Measurements from ENCODE around the gene FYTTD1.

DNA sequence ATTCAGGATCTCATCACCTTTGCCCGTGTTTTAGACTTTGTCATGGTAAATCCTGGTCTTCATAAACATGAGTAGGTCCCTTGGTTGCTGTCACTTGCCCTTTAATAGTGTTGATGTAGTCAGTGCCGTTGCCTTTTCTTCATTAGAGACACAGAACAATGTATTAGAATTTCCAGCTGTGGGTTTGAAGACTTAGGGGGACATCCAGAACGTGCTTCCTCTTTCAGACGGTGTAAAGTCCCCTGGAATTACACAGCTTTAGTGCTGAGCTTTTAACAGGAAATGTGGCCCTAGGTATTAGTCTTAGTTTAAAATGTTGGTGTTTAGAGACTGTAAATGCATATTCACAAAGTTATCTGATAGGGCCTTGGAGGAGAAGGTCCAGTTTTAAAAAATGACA, 32.5 kb downstream of the FYTTD1 start:
- TF ChIP-seq, protein P1, sequence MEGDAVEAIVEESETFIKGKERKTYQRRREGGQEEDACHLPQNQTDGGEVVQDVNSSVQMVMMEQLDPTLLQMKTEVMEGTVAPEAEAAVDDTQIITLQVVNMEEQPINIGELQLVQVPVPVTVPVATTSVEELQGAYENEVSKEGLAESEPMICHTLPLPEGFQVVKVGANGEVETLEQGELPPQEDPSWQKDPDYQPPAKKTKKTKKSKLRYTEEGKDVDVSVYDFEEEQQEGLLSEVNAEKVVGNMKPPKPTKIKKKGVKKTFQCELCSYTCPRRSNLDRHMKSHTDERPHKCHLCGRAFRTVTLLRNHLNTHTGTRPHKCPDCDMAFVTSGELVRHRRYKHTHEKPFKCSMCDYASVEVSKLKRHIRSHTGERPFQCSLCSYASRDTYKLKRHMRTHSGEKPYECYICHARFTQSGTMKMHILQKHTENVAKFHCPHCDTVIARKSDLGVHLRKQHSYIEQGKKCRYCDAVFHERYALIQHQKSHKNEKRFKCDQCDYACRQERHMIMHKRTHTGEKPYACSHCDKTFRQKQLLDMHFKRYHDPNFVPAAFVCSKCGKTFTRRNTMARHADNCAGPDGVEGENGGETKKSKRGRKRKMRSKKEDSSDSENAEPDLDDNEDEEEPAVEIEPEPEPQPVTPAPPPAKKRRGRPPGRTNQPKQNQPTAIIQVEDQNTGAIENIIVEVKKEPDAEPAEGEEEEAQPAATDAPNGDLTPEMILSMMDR (IDR thresholded peaks at IDR 0.05), result no peak
- TF ChIP-seq POLR2AphosphoS5 (IDR thresholded peaks at IDR 0.05), result no peak
- TF ChIP-seq POLR2A (IDR thresholded peaks at IDR 0.05), result no peak

All from upper lobe of left lung (tissue), 4 donors.